HepG2 (cell line): ENCODE measurements around the gene ST8SIA6. TPM values are rescaled to one million over a fixed set of nuclear protein-coding genes. Genes with fewer than 3 reads are reported as not detected.

Experiments used
- ATAC-seq: fragments of 200-7000 bp; cut with Tn5 transposase; 3 replicates; pipeline ENCODE4 v1.9.1; 2020; ENCODE audit warnings: mild to moderate bottlenecking, moderate library complexity
- BruUV-seq: library from RNA; stranded (reverse); fragments of 400-500 nt; replicated peaks from 2 replicates; lab custom pipeline; 2021; lab: Mats Ljungman, UMichigan
- CTCF ChIA-PET: fragments of 300-600 bp; formaldehyde crosslinking; extraction: SDS; loops from one replicate; lab custom pipeline; 2021; ENCODE audit warnings: low total read pairs, inconsistent platforms, low intra/inter-chr PET ratio; lab: Yijun Ruan, JAX
- POLR2A ChIA-PET: fragments of 350-600 bp; sonication (Branson Sonifier 250); formaldehyde crosslinking; loops from one replicate; lab custom pipeline; 2020; ENCODE audit warnings: antibody characterized with exemption, inconsistent platforms; lab: Yijun Ruan, JAX
- DNase-seq: peaks from one replicate; pipeline ENCODE4 v3.0.0-alpha.2; 2015; ENCODE audit warnings: low spot score
- FAIRE-seq: peaks from 3 replicates; lab custom pipeline; 2011; peaks lifted over from hg19 to GRCh38; lab: Jason Lieb, UNC
- H2AFZ ChIP-seq: one replicate; pipeline ENCODE4 v1.6.1; 2011; ENCODE audit warnings: low read length, inconsistent platforms
- H3K27ac ChIP-seq: fragments of 300-600 bp; 3 replicates; pipeline ENCODE4 v1.8.0; 2011; ENCODE audit warnings: mixed run types, mild to moderate bottlenecking, mixed read lengths, low read length, inconsistent platforms; ENCODE audit not compliant: insufficient read depth; ENCODE audit errors: extremely low read length
- H3K27me3 ChIP-seq, 2 experiments: fragments of 200-600 bp in 1 of 2; 2 replicates in 1 of 2; 3 replicates in 1 of 2; pipeline versions ENCODE4 v1.6.0 to v1.8.0; 2011; ENCODE audit warnings: low read length in 2 of 2, mild to moderate bottlenecking in 2 of 2, moderate library complexity in 2 of 2, inconsistent platforms in 1 of 2; ENCODE audit not compliant: insufficient read depth in 2 of 2, control insufficient read depth in 1 of 2
- H3K36me3 ChIP-seq, 2 experiments: fragments of 200-600 bp in 1 of 2; replicated peaks in 1 of 2; 2 replicates in 1 of 2; 3 replicates in 1 of 2; pipeline versions ENCODE4 v1.5.1 to v1.8.0; 2011; ENCODE audit warnings: low read length in 2 of 2, inconsistent platforms in 1 of 2; ENCODE audit not compliant: insufficient read depth in 2 of 2, control insufficient read depth in 1 of 2
- H3K4me1 ChIP-seq: 2 replicates; pipeline ENCODE4 v1.5.1; 2012; ENCODE audit warnings: low read length, inconsistent platforms; ENCODE audit not compliant: insufficient read depth
- H3K4me2 ChIP-seq: 2 replicates; pipeline ENCODE4 v1.6.0; 2011; ENCODE audit warnings: low read depth, low read length, inconsistent platforms
- H3K4me3 ChIP-seq, 3 experiments: fragments of 200-600 bp in 1 of 3; sonication (generic), shearing (Covaris generic) in 1 of 3; replicated peaks in 1 of 3; 2 replicates each; pipeline ENCODE4 v1.5.1; 2011 to 2016; ENCODE audit warnings: low read length in 3 of 3, inconsistent platforms in 2 of 3, low read depth in 2 of 3, mild to moderate bottlenecking in 2 of 3, control low read depth in 1 of 3, mixed read lengths in 1 of 3; ENCODE audit not compliant: insufficient read depth in 1 of 3
- H3K79me2 ChIP-seq: one replicate; pipeline ENCODE4 v1.6.1; 2011; ENCODE audit warnings: low read length, inconsistent platforms; ENCODE audit not compliant: insufficient read depth
- H3K9ac ChIP-seq: 2 replicates; pipeline ENCODE4 v1.6.0; 2011; ENCODE audit warnings: mild to moderate bottlenecking, low read depth, low read length, inconsistent platforms; ENCODE audit not compliant: insufficient read depth
- H3K9me3 ChIP-seq: 2 replicates; pipeline ENCODE4 v1.5.1; 2012; ENCODE audit warnings: mild to moderate bottlenecking, low read length
- H4K20me1 ChIP-seq: 2 replicates; pipeline ENCODE4 v1.6.0; 2011; ENCODE audit warnings: inconsistent platforms, mild to moderate bottlenecking, low read length, moderate library complexity; ENCODE audit not compliant: insufficient read depth
- ERF ChIP-seq: IDR thresholded peaks from 2 replicates; pipeline ENCODE4 v1.6.1; 2018; ENCODE audit warnings: missing biosample characterization, missing genetic modification reagents
- MYNN ChIP-seq: sonication (generic); formaldehyde crosslinking; IDR thresholded peaks from 2 replicates; pipeline ENCODE4 v1.4.0; 2020; ENCODE audit warnings: mild to moderate bottlenecking, low read depth, missing genetic modification reagents
- RAD21 ChIP-seq: fragments of 450-650 bp; formaldehyde crosslinking; IDR thresholded peaks from 2 replicates; pipeline ENCODE4 v1.5.0; 2020; ENCODE audit warnings: mild to moderate bottlenecking
- SMARCE1 ChIP-seq: fragments of 450-650 bp; IDR thresholded peaks from 2 replicates; pipeline ENCODE4 v1.6.1; 2017; ENCODE audit warnings: borderline replicate concordance
- ZNF275 ChIP-seq: sonication (generic); formaldehyde crosslinking; IDR thresholded peaks from 2 replicates; pipeline ENCODE4 v1.8.0; 2022; ENCODE audit warnings: missing genetic modification reagents, mild to moderate bottlenecking, inconsistent platforms, borderline replicate concordance
- ZNF350 ChIP-seq: sonication (generic); formaldehyde crosslinking; IDR thresholded peaks from 2 replicates; pipeline ENCODE4 v1.4.0; 2020; ENCODE audit warnings: mild to moderate bottlenecking, low read depth, missing genetic modification reagents, borderline replicate concordance
- WGBS: methylation state at CpG from one replicate; pipeline ENCODE4 v1.1.6; 2017; ENCODE audit warnings: low lambda C conversion rate; 5-methylcytosine and 5-hydroxymethylcytosine counted together
- in situ Hi-C: cut with HindIII; loops from 2 replicates; pipeline ENCODE4 v1.10.0; 2017; ENCODE audit warnings: low pct_unique_long_range_greater_than_20kb; ENCODE audit not compliant: extremely low pct_ligation_motif_present
- intact Hi-C: fragments of 100-400 bp; cut with micrococcal nuclease; formaldehyde crosslinking; loops from one replicate; pipeline ENCODE4 v1.10.0; 2022; ENCODE audit not compliant: unreplicated experiment
- polyA plus RNA-seq, 8 experiments: library from polyadenylated mRNA; depleted of rRNA in 3 of 8; stranded (reverse) in 7 of 8; unstranded in 1 of 8; fragments of >200 nt; fragmentation: Illumina TruSeq in 4 of 8; extraction: Trizol in 4 of 8; gene quantifications; 2 replicates each; pipeline versions ENCODE4 v1.2.1 to v1.2.3, GENCODE V29; 2011 to 2016; ENCODE audit warnings: low read depth in 4 of 8, missing spikeins in 1 of 8, mixed read lengths in 1 of 8; ENCODE audit not compliant: insufficient read depth in 1 of 8
- total RNA-seq, 5 experiments: library from RNA; depleted of rRNA; stranded (reverse); fragments of >200 nt; fragmentation: Illumina TruSeq; extraction: Trizol; gene quantifications; 2 replicates each; pipeline ENCODE4 v1.2.3, GENCODE V29; 2016; ENCODE audit warnings: low read depth in 1 of 5
- TF ChIP-seq, protein P1 (sequence below): sonication (generic); formaldehyde crosslinking; IDR thresholded peaks from 2 replicates; pipeline ENCODE4 v1.8.0; 2022; ENCODE audit warnings: missing genetic modification reagents, low read depth, mild to moderate bottlenecking, borderline replicate concordance

Gene ST8SIA6
- total and polyA plus RNA-seq, 2 of the 13 experiments (the other 11 are each of a cell fraction or from before 2014, with no cell fraction given) = not detected

- Histone ChIP-seq H3K27ac (no peak overlapping the region), H3K9ac (no peak overlapping the region)
Observed at GRCh38 chr10:17453035-17453372, 1.4 kb downstream of the ST8SIA6 start.

More at GRCh38 chr10:17453035-17453372, 1.4 kb downstream of the ST8SIA6 start:
- FAIRE-seq (no peak), ATAC-seq (no peak), DNase-seq (no peak)
- Histone ChIP-seq H2AFZ (no peak overlapping the region), H3K4me2 (no peak overlapping the region), H3K4me3 (peak overlapping the region in 1 of 3 experiments; percentile 23; a peak in 1 of 6 replicates), H4K20me1 (no peaks in the 10 kb centered on the region), H3K27me3 (peaks cover 0 to 19% of the 10 kb centered on the region in 2 experiments; a peak in 2 of 5 replicates), H3K36me3 (no peaks in the 10 kb centered on the region), H3K79me2 (no peaks in the 10 kb centered on the region), H3K9me3 (peaks cover 10% of the 10 kb centered on the region), H3K4me1 (no peaks in the 10 kb centered on the region)
- in situ Hi-C loops (no loop called here), intact Hi-C loops (no loop called here)
- no TSS peak for BruUV-seq
- CTCF ChIA-PET = no interaction called here
- TF ChIP-seq MYNN (CRISPR knock-in tag) = no peak
- no peak for TF ChIP-seq ZNF275
- TF ChIP-seq, protein P1, sequence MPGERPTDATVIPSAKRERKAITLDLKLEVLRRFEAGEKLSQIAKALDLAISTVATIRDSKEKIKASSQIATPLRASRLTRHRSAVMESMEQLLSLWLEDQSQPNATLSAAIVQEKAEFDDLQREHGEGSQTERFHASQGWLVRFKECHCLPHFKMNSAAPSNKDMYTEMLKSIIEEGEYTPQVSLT (CRISPR knock-in tag) = no peak
- no peak for TF ChIP-seq ZNF350 (CRISPR knock-in tag)
- TF ChIP-seq RAD21 = no peak
- no peak for TF ChIP-seq ERF (CRISPR knock-in tag)
- TF ChIP-seq SMARCE1 = no peak
- WGBS = 28% methylated on average over 6 of the region's 7 CpGs
- POLR2A ChIA-PET = no interaction called here
